DND-41 (cell line): Measurements from ENCODE around the gene DNER.

Experiments
- ATAC-seq: fragments of 200-7000 bp; cut with Tn5 transposase; 3 replicates; pipeline ENCODE4 v1.9.1; 2021; ENCODE audit warnings: low read depth; ENCODE audit not compliant: insufficient read depth
- DNase-seq: peaks from one replicate; pipeline ENCODE4 v3.0.0-alpha.2; 2020
- H2AFZ ChIP-seq: 2 replicates; pipeline ENCODE4 v1.6.0; 2012; ENCODE audit warnings: low read depth, low read length
- H3K27ac ChIP-seq: 2 replicates; pipeline ENCODE4 v1.5.1; 2012; ENCODE audit warnings: low read length, inconsistent platforms
- H3K27me3 ChIP-seq: fragments of 200-600 bp; sonication (generic); 2 replicates; pipeline ENCODE4 v1.6.0; 2012; ENCODE audit warnings: low read length, mild to moderate bottlenecking, inconsistent platforms; ENCODE audit not compliant: insufficient read depth, poor library complexity
- H3K36me3 ChIP-seq: 2 replicates; pipeline ENCODE4 v1.5.1; 2012; ENCODE audit warnings: low read length, inconsistent platforms; ENCODE audit not compliant: insufficient read depth
- H3K4me1 ChIP-seq: 2 replicates; pipeline ENCODE4 v1.5.1; 2012; ENCODE audit warnings: mild to moderate bottlenecking, low read length; ENCODE audit not compliant: insufficient read depth
- H3K4me2 ChIP-seq: 2 replicates; pipeline ENCODE4 v1.6.0; 2012; ENCODE audit warnings: mild to moderate bottlenecking, moderate library complexity, low read length, inconsistent platforms; ENCODE audit not compliant: insufficient read depth
- H3K4me3 ChIP-seq, 2 experiments: fragments of 200-600 bp in 1 of 2; shearing (Covaris generic) in 1 of 2; 2 replicates each; pipeline ENCODE4 v1.5.1; 2012 to 2016; ENCODE audit warnings: inconsistent platforms in 2 of 2, low read length in 2 of 2, mild to moderate bottlenecking in 2 of 2, low read depth in 1 of 2, moderate library complexity in 1 of 2
- H3K79me2 ChIP-seq: 2 replicates; pipeline ENCODE4 v1.6.0; 2012; ENCODE audit warnings: low read length, inconsistent platforms; ENCODE audit not compliant: insufficient read depth
- H3K9ac ChIP-seq: 2 replicates; pipeline ENCODE4 v1.6.0; 2012; ENCODE audit warnings: low read depth, mild to moderate bottlenecking, inconsistent platforms, low read length, moderate library complexity
- H3K9me3 ChIP-seq: 2 replicates; pipeline ENCODE4 v1.5.1; 2012; ENCODE audit warnings: low read length, moderate library complexity, mild to moderate bottlenecking, inconsistent platforms; ENCODE audit not compliant: insufficient read depth, severe bottlenecking
- H4K20me1 ChIP-seq: 2 replicates; pipeline ENCODE4 v1.6.0; 2012; ENCODE audit warnings: low read length; ENCODE audit not compliant: insufficient read depth
- CTCF ChIP-seq: IDR thresholded peaks from 2 replicates; pipeline ENCODE4 v1.5.1; 2012; ENCODE audit warnings: borderline replicate concordance, low read length, moderate library complexity, mild to moderate bottlenecking; ENCODE audit not compliant: poor library complexity, severe bottlenecking; ENCODE audit errors: extremely low read depth
- EZH2 ChIP-seq: IDR thresholded peaks from 3 replicates; pipeline ENCODE4 v1.6.1; 2012; ENCODE audit warnings: borderline replicate concordance, low read depth, mild to moderate bottlenecking, moderate library complexity, low read length, inconsistent platforms; ENCODE audit not compliant: severe bottlenecking

Gene DNER

GRCh38 chr2:229335877-229336346, 378.4 kb downstream of the DNER start:
- Histone ChIP-seq H4K20me1 (no peaks in the 10 kb centered on the region), H3K4me3 (no peak overlapping the region), H3K27ac (no peak overlapping the region), H3K27me3 (no peaks in the 10 kb centered on the region), H3K4me1 (no peaks in the 10 kb centered on the region), H3K9ac (no peak overlapping the region), H2AFZ (no peak overlapping the region), H3K9me3 (no peaks in the 10 kb centered on the region), H3K79me2 (no peaks in the 10 kb centered on the region), H3K4me2 (no peak overlapping the region), H3K36me3 (no peaks in the 10 kb centered on the region)
- DNase-seq (no peak), ATAC-seq (no peak)
- no peak for TF ChIP-seq CTCF
- no peak for TF ChIP-seq EZH2

- Histone ChIP-seq H3K4me2 (no peak overlapping the region), H4K20me1 (no peaks in the 10 kb centered on the region), H3K4me1 (no peaks in the 10 kb centered on the region), H3K79me2 (no peaks in the 10 kb centered on the region), H2AFZ (no peak overlapping the region), H3K27me3 (no peaks in the 10 kb centered on the region), H3K27ac (no peak overlapping the region), H3K9ac (no peak overlapping the region), H3K36me3 (no peaks in the 10 kb centered on the region), H3K9me3 (no peaks in the 10 kb centered on the region), H3K4me3 (no peak overlapping the region)
- DNase-seq (no peak), ATAC-seq (no peak)
- TF ChIP-seq EZH2 (no peak), CTCF (no peak)
Measured at GRCh38 chr2:229335330-229335729, 379.0 kb downstream of the DNER start.

- H2AFZ ChIP-seq, result 0 out of 2 replicates have a peak overlapping the region, but pooled peaks have one; percentile 15
- no peaks in the 10 kb centered on the region for H3K9me3 ChIP-seq
- H3K36me3 ChIP-seq, result no peaks in the 10 kb centered on the region
- no peak overlapping the region for H3K4me2 ChIP-seq
- H4K20me1 ChIP-seq, result no peaks in the 10 kb centered on the region
- TF ChIP-seq EZH2 (no peak), CTCF (no peak)
- DNase-seq (no peak), ATAC-seq (no peak)
- H3K79me2 ChIP-seq, result no peaks in the 10 kb centered on the region
- no peak overlapping the region for H3K4me3 ChIP-seq
- no peak overlapping the region for H3K9ac ChIP-seq
- no peaks in the 10 kb centered on the region for H3K4me1 ChIP-seq
- H3K27ac ChIP-seq, result no peak overlapping the region
- no peaks in the 10 kb centered on the region for H3K27me3 ChIP-seq
Measured at GRCh38 chr2:229330952-229331351, 383.4 kb downstream of the DNER start.

GRCh38 chr2:229319558-229319957, 394.8 kb downstream of the DNER start:
- ATAC-seq, result no peak
- H3K4me3 ChIP-seq, result no peak overlapping the region
- H4K20me1 ChIP-seq, result no peaks in the 10 kb centered on the region
- H3K9me3 ChIP-seq, result no peaks in the 10 kb centered on the region
- no peak overlapping the region for H3K27ac ChIP-seq
- H3K9ac ChIP-seq, result no peak overlapping the region
- H2AFZ ChIP-seq, result no peak overlapping the region
- no peak overlapping the region for H3K4me2 ChIP-seq
- TF ChIP-seq EZH2 (no peak), CTCF (no peak)
- H3K79me2 ChIP-seq, result no peaks in the 10 kb centered on the region
- H3K4me1 ChIP-seq, result no peaks in the 10 kb centered on the region
- DNase-seq, result no peak
- H3K27me3 ChIP-seq, result no peaks in the 10 kb centered on the region
- no peaks in the 10 kb centered on the region for H3K36me3 ChIP-seq
